Stimulated activated CD4-positive, alpha-beta T cell treated with anti-CD3 and anti-CD28 coated beads, Interleukin-15, amount 100 ng/mL, for 48 hours (primary cell): ENCODE data around the gene SLC5A5.
"Not testable (repeated sequence)": the region's sequence is repeated elsewhere in the genome, so short reads cannot be mapped to it uniquely, and the experiment has no call there.

Source experiments
- DNase-seq, 2 donors: peaks; one replicate each; pipeline ENCODE4 v3.0.0-alpha.2; 2020; ENCODE audit warnings: low read depth in 2 of 2

Gene SLC5A5

DNA sequence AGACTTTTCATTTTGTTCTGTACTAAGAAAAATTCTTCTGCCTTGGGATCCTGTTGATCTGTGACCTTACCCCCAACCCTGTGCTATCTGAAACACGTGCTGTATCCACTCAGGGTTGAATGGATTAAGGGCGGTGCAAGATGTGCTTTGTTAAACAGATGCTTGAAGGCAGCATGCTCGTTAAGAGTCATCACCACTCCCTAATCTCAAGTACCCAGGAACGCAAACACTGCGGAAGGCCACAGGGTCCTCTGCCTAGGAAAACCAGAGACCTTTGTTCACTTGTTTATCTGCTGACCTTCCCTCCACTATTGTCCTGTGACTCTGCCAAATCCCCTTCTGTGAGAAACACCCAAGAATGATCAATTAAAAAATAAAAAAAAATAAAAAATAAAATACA is 47.4 kb downstream of the SLC5A5 start:
- DNase-seq = not testable (repeated sequence)

DNA sequence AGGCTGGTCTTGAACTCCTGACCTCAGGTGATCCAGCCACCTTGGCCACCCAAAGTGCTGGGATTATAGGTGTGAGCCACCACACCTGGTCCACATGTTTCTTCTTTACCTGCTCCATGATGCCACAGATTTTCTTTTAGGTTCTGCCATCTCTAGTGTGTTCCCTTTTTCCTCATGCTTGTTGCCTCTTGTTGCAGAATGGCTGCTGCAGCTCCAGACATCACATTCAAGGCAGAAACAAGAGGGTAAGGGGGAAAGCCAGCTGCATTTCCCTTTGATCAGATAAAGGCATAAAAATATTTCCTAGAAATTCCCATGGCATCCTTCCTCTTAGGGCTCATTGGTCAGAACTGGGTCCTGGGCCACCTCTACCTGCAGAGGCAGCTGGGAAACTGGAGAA is 48.8 kb downstream of the SLC5A5 start:
- DNase-seq = no peak

DNA sequence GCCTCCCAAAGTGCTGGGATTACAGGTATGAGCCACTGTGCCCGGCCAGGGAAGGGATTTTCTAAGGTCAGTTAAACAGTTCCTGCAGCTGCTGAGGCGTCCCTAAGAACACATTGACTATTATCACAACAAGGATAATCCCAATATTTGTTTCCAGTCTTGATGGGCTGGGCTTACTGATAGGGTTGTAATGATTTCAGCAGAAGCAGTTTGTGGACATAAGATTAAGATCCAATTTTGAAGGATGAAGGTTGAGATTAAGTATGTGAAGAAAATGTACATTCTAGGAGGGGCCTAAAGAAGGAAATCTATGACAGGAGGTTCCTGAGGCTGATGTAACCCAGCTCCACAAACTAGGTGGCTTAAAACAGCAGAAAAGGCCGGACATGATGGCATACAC is 50.4 kb downstream of the SLC5A5 start:
- DNase-seq = no peak

DNA sequence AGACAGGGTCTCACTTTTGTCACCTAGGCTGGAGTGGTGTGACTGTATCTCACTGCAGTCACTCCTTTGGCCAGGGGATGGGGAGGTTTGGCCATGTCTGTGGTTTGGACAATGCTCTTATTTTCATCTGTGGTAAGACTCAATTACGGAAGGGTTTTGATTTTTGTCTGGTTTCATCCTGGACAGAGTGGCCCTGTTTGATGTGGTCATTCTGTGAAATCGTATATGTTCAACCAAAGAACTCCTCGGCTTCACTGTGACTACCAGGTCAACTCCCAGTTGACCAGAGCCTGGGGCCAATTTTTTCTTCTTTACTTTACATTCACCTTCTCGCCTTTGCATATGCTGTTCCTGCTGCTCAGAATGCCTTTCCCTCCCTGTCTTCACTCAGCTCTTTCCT is 54.3 kb downstream of the SLC5A5 start:
- no peak for DNase-seq

DNA sequence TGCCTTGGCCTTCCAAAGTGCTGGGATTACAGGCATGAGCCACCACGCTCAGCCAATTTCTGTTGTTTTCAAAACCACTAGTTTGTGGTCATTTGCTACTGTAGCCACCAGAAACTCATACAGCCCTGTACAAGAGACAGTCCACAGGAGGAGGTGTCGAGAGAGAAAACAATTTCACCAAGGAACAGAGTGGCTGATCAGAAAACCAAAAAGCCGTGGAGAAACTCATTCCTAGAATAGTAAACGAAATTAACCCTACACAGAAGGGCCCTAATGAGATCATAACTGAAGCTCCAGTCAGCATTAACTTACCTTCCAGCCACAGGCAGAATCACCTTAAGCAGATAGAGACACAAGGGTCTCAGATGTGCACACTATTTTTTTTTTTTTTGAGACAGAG is 57.3 kb downstream of the SLC5A5 start:
- no peak for DNase-seq

DNA sequence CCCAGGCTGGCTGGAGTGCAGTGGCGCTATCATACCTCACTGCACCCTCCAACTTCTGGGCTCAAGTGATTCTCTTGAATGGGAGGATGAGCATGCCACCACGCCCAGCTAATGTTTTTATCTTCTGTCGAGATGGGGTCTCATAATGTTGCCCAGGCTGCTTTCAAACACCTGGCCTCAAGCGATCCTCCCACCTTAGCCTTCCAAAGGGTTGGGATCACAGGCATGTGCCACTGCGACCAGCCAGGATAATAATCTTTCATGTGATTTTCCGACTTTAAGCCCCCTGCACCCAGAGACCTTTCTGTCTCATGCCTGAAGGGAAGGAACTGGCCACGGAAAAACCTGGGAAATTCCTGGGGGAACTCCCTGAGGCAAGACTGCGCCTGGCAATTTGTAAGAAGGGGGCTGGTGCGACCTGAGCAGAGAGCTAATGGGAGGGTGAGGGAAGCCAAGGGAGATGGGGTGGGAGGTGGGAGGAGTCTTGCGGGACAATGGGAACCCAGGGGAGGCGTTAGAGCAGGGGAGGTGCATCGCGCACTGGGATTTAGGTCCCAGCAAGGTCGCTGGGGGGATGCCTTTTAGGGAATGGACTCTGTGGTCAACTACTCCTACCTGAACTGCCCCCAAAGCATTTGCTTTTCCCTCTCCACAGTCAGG is 59.9 kb downstream of the SLC5A5 start:
- no peak for DNase-seq

DNA sequence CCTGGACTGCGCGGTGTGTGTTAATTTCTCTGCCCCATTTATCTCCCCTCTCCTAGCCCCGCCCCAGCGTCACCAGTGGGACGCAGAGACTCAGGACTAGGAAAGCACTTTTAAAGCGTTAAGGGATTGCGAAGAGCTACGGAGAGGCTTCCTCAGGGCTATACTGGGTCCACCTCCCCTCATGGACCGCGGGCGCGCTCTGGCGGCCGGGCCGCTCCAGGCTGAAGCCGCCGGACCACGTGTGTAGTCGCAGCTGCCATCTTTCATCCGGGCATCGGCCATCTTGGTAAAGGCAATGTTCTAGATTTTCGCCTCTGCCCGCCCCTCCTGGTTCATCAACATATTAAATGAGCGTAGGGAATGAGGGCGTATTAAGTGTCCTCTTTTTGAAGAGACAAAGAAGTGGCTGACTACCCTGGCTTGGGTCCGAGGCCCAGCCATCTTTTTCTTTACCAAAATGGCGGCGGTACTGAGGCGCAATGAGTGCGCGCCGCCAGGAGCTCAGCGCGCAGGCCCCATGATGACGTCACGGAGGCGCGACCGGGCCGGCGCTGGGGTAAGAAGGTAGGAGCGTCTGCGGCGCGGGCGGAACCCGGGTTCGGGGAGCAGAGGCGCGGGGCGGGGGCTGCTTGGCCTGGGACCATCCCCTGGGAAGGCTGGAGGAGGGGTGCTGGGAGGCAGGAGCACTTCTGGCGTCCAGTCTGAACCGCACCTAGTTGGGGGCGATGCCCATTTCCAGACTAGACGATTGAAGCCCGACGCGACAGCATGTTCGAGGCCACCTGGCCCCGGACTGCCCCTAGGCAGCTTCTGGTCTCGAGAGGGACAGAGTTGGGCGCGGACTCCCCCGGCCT is 61.0 kb downstream of the SLC5A5 start, which contains the start of gene CCDC124:
CCDC124 (plus strand) TSS at position 531 of the 854 bp plus-strand sequence. CDS start 3,406 bp downstream, outside the sequence.
- peak; percentile 84 to 90 for DNase-seq

DNA sequence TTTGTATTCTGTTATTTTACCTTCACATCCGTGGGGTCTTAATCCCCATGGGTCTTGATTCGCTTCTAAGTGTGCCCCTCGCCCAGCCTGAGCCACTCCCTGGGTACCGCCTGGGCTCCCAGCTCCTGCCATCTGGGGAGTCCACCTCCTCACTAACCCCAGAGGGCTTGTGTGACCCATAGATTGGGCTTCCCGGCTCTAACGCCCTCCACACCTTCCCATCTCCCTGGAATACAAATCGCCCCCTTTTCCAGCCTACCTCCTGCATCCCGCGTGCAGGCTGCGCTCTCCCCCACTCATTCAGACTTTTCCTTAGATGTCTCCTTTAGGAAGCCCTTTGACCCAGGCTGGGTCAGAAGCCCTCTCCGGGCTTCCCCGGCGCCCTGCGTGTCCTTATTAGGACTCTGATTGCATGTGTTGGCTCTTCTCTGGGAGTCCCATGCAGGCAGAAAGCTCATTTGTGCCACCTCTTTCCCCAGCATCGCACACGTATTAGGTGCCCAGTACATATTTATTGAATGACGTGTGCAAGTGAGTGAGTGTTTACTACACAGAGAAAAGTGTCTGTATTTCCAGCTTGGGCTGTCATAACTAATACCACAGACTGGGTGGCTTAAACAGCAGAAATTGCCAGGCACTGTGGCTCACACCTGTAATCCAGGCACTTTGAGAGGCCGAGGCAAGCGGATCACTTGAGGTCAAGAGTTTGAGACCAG is 61.8 kb downstream of the SLC5A5 start:
- no peak for DNase-seq

DNA sequence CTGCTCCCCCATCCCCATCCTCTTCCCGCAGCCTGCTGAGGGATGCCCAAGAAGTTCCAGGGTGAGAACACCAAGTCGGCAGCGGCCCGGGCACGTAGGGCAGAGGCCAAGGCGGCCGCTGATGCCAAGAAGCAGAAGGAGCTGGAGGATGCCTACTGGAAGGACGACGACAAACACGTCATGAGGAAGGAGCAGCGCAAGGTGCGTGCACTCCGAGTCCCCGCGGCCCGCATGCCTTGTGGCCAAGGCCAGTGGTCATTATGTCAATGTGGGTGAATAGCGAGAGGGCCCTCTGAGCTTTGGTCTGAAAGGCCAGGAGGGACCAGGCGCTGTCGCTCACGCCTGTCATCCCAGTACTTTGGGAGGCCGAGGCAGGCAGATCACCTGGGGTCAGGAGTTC is 64.6 kb downstream of the SLC5A5 start:
- DNase-seq = no peak

DNA sequence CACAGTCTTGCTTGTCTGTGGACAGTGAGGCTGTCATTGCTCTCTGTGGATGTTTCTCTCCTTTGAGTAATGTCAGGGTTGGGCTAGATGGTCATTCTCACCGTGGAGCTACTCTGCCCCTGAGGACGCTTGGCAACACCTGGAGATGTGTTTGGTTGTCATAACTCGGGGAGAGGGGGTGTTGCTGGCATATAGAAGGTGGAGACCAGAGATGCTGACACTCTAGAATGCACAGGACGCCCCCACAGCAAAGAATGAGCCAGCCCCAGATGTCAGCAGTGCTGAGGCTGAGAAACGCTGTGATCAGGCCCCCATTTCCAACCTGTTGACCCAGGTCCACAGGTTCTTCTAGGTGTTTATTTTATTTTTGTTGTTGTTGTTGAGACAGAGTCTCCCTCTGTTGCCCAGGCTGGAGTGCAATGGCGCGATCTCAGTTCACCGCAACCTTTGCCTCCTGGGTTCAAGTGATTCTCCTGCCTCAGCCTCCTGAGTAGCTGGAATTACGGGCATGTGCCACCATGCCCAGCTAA is 65.7 kb downstream of the SLC5A5 start:
- no peak for DNase-seq

DNA sequence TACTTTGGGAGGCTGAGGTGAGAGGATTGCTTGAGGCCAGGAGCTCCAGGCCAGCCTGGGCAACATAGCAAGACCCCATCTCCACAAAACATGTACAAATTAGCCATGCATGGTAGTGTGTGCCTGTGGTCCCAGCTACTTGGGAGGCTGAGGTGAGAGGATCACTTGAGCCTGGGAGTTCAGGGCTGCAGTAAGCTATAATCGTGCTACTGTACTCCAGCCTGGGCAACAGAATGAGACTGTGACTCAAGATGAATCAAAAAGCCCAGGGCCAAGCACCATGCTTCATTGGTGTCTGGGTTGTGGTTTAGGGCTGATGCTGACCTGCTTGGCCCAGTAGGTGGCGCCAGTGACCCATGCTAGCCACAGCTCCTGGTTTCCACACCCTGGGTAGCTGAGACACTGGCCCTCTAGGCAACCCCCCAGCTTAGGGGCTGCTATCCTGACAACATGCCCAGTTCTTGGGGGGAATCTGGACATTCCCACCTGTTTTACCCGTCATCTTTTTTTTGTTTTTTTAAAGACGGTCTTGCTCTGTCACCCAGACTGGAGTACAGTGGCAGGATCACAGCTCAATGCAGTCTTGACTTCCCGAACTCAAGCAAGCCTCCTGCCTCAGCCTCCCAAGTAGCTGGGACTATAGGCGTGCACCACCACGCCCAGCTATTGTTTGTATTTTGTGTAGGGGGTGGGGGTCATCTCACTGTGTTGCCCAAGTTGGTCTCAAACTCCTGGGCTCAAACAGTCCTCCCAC is 66.5 kb downstream of the SLC5A5 start:
- peak; percentile 73 to 79 for DNase-seq

DNA sequence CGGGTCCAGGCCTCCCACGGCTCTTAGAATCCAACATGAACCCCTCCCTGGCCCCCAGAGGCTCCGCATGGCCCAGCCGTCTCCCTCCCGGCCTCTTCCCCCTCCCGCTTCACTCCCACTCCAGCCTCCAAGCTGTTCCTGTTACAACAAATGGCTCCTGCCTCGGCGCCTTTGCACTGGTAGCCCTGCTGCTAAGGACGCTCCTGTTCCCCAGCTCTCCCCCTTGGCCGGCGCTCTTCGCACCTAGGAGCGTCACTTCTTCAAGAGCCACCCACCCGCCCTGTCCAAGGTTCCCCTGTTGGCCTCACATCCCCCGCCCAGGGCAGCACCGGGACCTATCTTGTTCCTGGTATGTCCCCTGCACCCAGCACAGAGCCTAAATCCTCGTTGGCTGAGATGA is 70.4 kb downstream of the SLC5A5 start:
- no peak for DNase-seq

DNA sequence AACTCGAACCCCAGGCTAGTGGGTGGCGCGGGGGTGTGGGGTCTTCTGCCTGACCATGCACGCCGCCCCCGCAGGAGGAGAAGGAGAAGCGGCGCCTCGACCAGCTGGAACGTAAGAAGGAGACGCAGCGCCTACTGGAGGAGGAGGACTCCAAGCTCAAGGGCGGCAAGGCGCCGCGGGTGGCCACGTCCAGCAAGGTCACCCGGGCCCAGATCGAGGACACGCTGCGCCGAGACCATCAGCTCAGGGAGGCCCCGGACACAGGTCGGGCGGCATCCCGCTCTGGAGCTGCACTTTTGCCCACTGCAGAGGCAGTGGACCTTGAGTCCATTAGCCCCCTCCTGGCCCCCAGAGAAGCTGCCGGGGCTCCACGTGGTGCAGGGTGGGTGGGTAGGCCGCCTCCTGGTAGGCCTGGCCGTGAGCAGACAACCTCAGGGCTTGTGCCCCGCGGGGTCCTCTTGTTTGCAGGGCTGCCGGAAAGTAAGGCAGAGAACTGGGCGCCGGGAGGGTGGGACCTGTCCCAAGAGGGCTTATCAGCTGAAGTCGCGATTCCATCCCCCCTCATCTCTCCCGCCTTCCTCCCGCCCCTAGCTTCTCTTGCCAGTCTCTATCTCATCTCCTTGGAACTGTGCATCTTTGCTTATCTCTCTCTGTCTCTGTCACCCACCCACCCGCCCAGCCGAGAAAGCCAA is 71.0 kb downstream of the SLC5A5 start:
- DNase-seq = no peak

DNA sequence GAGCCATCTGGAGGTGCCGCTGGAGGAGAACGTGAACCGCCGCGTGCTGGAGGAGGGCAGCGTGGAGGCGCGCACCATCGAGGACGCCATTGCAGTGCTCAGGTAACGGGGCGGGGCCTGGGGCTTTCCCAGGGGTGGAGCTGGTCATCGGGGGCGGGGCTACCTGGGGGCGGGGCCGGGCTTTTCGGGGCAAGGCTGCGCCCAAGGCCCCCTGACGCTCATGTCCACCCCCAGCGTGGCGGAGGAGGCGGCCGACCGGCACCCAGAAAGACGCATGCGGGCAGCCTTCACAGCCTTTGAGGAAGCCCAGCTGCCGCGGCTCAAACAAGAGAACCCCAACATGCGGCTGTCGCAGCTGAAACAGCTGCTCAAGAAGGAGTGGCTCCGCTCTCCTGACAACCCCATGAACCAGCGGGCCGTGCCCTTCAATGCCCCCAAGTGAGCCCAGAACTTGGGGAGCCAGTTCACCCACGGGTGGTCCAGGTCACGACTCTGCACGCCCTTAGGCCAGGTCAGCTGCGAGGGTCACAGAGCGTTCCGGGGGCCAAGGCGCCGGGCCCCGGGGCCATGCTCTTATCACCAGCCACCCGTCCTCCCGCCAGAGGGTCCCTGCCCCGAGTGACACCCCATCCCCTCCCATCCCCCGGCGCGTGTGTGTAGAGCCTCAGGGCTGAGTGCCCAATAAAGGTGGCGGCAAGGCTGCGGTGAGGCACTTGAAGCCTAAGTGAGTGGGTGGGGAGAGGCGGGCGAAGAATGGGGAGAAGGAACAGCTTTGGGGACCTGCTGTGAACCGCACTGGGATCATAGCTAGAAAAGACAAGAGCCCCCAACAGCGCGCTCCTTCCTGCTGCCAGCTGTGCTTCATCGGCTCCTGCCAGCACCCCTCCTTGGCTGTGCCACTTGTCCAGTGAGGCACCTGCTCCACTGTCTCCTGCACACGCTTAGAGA is 71.8 kb downstream of the SLC5A5 start:
- no peak for DNase-seq

DNA sequence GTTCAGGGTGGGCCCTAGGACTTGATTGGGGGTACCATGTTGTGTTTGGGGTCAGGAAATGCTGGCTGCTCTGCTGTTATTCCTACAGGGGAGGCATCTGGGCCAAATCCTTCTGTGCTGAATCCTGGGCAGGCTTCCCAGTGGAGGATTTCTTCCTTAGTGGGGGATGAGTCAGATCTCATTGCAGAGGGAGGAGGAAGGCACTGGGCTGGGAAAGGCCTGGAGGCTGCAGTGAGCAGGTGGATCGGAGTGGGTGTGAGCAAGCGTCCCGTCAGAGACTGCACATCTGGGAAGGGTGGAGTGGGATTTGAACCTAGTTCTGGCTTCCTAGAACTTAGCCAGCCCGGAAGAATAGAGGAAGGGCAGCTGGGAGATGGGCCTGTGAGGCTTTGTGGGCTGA is 72.6 kb downstream of the SLC5A5 start:
- no peak for DNase-seq
